22Rv1 (cell line): Measurements from ENCODE around the gene MYORG.
A peak's percentile ranks its signal among the peaks of the same experiment; 100 is the strongest.

Experiments
- H3K27ac ChIP-seq: fragments of 450-650 bp; 2 replicates; pipeline ENCODE4 v1.5.1; 2017
- ZFX ChIP-seq: fragments of 450-650 bp; IDR thresholded peaks from 2 replicates; pipeline ENCODE4 v1.6.1; 2017; ENCODE audit warnings: antibody characterized with exemption, borderline replicate concordance
- TF ChIP-seq, protein P1 (sequence below): fragments of 450-650 bp; IDR thresholded peaks from 2 replicates; pipeline ENCODE4 v1.5.1; 2017; ENCODE audit warnings: mild to moderate bottlenecking

The MYORG gene

DNA sequence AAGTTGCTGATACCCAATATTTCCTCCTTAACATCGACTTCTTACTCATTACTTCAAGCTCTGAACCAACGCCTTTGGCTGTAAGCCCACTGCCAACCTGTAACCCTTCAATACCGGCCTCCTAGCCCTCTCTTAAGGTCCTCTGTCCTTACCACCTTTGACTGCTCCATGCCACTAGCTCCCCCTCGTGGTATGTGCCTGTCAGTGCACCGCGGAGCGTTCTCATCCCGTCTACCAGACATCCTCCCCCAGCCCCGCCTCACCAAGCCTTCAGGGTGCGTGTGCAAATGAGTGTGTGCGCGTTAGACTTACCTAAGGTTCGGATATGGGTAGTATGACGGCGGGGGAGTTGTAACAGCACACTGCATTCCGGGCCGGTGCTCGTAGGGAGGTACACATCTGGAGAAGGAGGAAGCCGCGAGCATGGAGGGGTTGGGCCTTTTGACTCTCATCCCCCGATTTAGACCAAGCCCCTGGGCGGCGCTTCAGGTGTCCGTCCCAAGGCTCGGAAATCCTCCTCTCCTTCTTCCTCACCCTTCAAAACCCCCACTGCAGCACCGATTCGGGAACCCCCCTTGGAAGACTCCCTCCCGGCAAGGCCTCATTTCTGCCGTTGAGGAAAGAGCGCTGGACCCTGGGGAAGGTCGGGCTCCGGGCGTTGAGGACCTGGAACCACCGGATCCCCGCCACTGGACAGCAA is 2.8 kb upstream of the MYORG start:
- TF ChIP-seq ZFX, result no peak
- TF ChIP-seq, protein P1, sequence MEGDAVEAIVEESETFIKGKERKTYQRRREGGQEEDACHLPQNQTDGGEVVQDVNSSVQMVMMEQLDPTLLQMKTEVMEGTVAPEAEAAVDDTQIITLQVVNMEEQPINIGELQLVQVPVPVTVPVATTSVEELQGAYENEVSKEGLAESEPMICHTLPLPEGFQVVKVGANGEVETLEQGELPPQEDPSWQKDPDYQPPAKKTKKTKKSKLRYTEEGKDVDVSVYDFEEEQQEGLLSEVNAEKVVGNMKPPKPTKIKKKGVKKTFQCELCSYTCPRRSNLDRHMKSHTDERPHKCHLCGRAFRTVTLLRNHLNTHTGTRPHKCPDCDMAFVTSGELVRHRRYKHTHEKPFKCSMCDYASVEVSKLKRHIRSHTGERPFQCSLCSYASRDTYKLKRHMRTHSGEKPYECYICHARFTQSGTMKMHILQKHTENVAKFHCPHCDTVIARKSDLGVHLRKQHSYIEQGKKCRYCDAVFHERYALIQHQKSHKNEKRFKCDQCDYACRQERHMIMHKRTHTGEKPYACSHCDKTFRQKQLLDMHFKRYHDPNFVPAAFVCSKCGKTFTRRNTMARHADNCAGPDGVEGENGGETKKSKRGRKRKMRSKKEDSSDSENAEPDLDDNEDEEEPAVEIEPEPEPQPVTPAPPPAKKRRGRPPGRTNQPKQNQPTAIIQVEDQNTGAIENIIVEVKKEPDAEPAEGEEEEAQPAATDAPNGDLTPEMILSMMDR, result peak; percentile 100
- H3K27ac ChIP-seq, result peak overlapping the region; percentile 52

- TF ChIP-seq, protein P1, result no peak
- no peak for TF ChIP-seq ZFX
- no peak overlapping the region for H3K27ac ChIP-seq
Measured at GRCh38 chr9:34378376-34379060, 1.8 kb upstream of the MYORG start.

DNA sequence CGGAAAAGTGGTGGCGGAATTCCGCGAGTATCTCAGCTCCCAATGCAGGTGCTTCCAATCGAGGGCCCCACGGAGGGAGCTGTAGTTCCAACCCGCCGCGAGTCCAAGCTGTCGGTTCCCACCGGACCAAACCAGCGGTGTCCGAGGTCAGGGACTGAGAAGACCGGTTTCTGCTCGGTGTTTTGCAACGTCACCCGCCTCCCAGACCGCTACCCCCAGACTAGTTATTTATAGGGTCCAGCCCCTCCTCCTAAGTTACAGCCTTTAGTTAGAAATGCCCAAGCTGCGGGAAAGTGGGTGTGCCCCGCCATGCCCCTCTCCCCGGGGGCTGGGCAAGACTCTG is 677 bp upstream of the MYORG start:
- no peak for TF ChIP-seq ZFX
- TF ChIP-seq, protein P1, result no peak

GRCh38 chr9:34375901-34376595 is 650 bp downstream of the MYORG start:
- TF ChIP-seq ZFX, result no peak
- TF ChIP-seq, protein P1, result peak; percentile 74
- H3K27ac ChIP-seq, result peak overlapping the region; percentile 89

More for the DNA sequence above, 677 bp upstream of the MYORG start:
- peak overlapping the region; percentile 89 for H3K27ac ChIP-seq

DNA sequence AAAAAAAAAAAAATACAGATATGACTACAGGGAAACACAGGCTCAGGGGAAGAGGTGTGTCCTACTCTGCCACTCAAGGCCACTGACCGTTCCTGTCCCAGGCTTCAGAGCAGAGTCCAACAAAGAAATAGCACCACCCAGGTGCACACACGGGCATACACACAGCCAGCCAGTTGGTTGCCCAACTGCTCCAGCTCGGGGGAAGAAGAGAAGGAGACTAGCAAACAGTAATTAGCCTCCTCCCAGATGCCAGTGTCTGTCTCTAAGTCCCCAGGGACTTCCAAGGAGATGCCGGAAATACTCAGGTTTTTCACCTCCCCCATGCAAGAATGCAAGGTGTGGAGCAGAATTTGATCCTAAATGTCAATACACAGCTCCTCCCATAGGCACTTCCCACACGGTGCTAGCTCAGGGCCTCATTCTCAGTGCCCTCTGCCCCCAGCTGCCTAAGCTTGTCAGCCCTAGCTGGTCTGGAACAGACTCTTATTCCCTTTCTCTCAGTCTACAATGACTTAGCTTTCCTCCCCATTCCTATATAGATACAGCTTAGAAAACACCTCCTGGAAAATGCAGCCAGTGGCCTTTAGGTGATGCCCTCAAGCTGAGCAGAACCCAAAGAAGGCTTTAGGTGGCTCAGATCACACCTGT is 1.7 kb downstream of the MYORG start:
- TF ChIP-seq, protein P1, result peak; percentile 53
- no peak for TF ChIP-seq ZFX
- peak overlapping the region; percentile 89 for H3K27ac ChIP-seq

DNA sequence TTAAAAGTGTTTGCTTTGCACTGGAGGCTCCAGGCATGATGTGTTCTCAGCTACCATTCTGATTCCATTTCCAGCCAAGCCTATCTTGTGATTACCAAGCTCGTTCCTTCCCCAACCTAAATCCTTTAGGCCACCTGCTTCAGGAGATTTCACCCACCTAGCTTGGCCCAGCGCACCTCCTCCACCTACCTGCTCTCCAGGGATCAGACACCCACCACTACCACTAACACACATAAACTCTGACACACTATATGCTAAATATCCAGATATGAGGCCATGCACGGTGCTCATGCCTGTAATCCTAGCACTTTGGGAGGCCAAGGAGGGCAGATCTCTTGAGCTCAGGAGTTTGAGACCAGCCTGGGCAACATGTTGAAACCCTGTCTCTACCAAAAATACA is 2.4 kb downstream of the MYORG start:
- TF ChIP-seq, protein P1, result no peak
- TF ChIP-seq ZFX, result no peak
- H3K27ac ChIP-seq, result peak overlapping the region; percentile 89

- TF ChIP-seq, protein P1, result no peak
- TF ChIP-seq ZFX, result no peak
- peak overlapping the region; percentile 89 for H3K27ac ChIP-seq
Measured at GRCh38 chr9:34373749-34374148, 2.9 kb downstream of the MYORG start.
